Measurements from ENCODE around the gene CCDC92. TPM values are rescaled to one million over a fixed set of nuclear protein-coding genes. Genes with fewer than 3 reads are reported as not detected.

Gene CCDC92
- total RNA-seq, 1 donor from 2014 or later = 22.9 TPM

GRCh38 chr12:123908884-123909725 lies 63.5 kb downstream of the CCDC92 start:
- Mint-ChIP-seq H3K9me3 (no peaks in the 10 kb centered on the region), H3K4me3 (no peak overlapping the region), H3K27me3 (peaks cover 22% of the 10 kb centered on the region)

GRCh38 chr12:123907726-123908476 lies 64.7 kb downstream of the CCDC92 start:
- Mint-ChIP-seq H3K27ac (peak overlapping the region; percentile 66), H3K4me3 (no peak overlapping the region)
- no peak for DNase-seq (ENCODE audit: extremely low spot score, unreplicated experiment)

More at GRCh38 chr12:123908884-123909725, 63.5 kb downstream of the CCDC92 start:
- peaks cover 32% of the 10 kb centered on the region for H3K4me1 Mint-ChIP-seq (ENCODE audit: unreplicated experiment)
- no peak for DNase-seq (ENCODE audit: extremely low spot score, unreplicated experiment)
- H3K27ac Mint-ChIP-seq = no peak overlapping the region
- no peaks in the 10 kb centered on the region for H3K36me3 Mint-ChIP-seq
- no peak for TF ChIP-seq CTCF (conservative IDR thresholded peaks at IDR 0.05)

GRCh38 chr12:123906711-123907420 lies 65.8 kb downstream of the CCDC92 start:
- no peaks in the 10 kb centered on the region for H3K9me3 Mint-ChIP-seq
- H3K36me3 Mint-ChIP-seq = no peaks in the 10 kb centered on the region
- H3K27me3 Mint-ChIP-seq = peaks cover 18% of the 10 kb centered on the region
- no peak overlapping the region for H3K4me3 Mint-ChIP-seq
- H3K27ac Mint-ChIP-seq = peak overlapping the region; percentile 71
- H3K4me1 Mint-ChIP-seq (ENCODE audit: unreplicated experiment) = peaks cover 32% of the 10 kb centered on the region
- TF ChIP-seq CTCF (conservative IDR thresholded peaks at IDR 0.05) = no peak
- DNase-seq (ENCODE audit: extremely low spot score, unreplicated experiment) = no peak

More at GRCh38 chr12:123907726-123908476, 64.7 kb downstream of the CCDC92 start:
- Mint-ChIP-seq H3K9me3 (no peaks in the 10 kb centered on the region), H3K27me3 (peaks cover 22% of the 10 kb centered on the region), H3K36me3 (no peaks in the 10 kb centered on the region), H3K4me1 (ENCODE audit: unreplicated experiment) (peaks cover 32% of the 10 kb centered on the region)
- TF ChIP-seq CTCF (conservative IDR thresholded peaks at IDR 0.05) = no peak

GRCh38 chr12:123905319-123905925 lies 67.2 kb downstream of the CCDC92 start:
- H3K9me3 Mint-ChIP-seq = no peaks in the 10 kb centered on the region
- peaks cover 13% of the 10 kb centered on the region for H3K27me3 Mint-ChIP-seq
- H3K27ac Mint-ChIP-seq = no peak overlapping the region
- H3K36me3 Mint-ChIP-seq = no peaks in the 10 kb centered on the region
- no peak for DNase-seq (ENCODE audit: extremely low spot score, unreplicated experiment)
- peaks cover 41% of the 10 kb centered on the region for H3K4me1 Mint-ChIP-seq (ENCODE audit: unreplicated experiment)
- TF ChIP-seq CTCF (conservative IDR thresholded peaks at IDR 0.05) = peak; percentile 89
- H3K4me3 Mint-ChIP-seq = no peak overlapping the region

All from type B pancreatic cell (in vitro differentiated cells).